Measurements from ENCODE around the gene PDGFD. TPM values are rescaled to one million over a fixed set of nuclear protein-coding genes. Genes with fewer than 3 reads are reported as not detected.

The PDGFD gene
- polyA plus RNA-seq (ENCODE audit: low read depth in 6 of 6), result under 1 TPM in 3 of 6 donors, not detected in 3; 0.08 to 0.63 (median 0.17) TPM

DNA sequence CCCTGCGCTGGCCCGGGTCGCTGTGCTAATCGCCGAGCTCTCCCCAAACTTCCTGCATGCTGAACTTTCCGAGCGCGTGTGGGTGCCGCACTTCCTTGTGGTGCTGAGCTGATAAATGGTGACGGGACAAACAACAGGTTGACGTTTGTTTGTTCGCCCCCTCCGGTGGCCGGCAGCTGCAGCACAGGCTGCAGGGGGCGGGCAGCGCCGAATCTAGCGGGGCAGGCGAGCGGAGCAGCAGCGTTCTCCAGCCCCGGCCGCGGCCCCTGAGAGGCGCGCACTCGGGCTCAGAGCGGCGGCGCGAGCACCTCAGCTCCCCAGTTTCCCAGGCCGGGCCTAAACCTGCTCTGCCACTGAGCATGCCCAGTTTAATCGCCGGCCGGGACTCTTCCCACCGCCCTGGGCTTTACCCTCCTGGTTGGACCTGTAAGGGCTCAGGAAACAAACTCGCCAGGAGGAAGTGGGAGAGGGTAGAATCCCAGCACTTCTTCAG, at the start of gene PDGFD:
Gene PDGFD, minus strand, starts transcription at position 120 of the 493 bp plus-strand sequence.
- Mint-ChIP-seq H3K9me3 (no peaks in the 10 kb centered on the region), H3K4me3 (peak within 1 kb of the TSS; percentile 30 to 83 (median 71)), H3K4me1 (peaks cover 7 to 10% (median 8%) of the 10 kb centered on the region in 3 donors), H3K27me3 (peaks cover 13 to 28% (median 17%) of the 10 kb centered on the region in 3 donors), H3K27ac (no peak within 1 kb of the TSS), H3K36me3 (no peaks in the 10 kb centered on the region)
- peak; percentile 64 to 75 for ATAC-seq (ENCODE audit: low read depth in 2 of 2)
- DNase-seq, result no peak

DNA sequence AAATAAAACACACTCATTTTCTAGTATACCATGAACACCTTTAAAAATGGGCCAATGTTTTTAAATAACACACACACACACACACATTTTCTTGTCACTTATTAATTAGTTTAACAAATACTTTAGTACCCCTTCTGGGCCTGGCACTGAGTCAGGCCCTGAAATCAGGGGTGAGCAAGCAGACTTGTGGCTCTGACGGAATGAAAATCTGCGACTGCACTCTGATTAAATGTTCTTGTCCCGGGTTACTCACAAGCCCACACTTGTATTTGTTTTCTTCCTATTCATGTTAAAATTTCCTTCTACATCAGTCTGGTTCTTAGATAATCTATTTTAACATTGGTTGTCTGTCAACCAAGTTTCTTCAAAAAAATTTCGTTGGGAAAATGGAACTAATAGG, 43.0 kb upstream of the PDGFD start:
- Mint-ChIP-seq H3K9me3 (peaks cover 0 to 16% (median 8%) of the 10 kb centered on the region in 7 donors), H3K4me3 (no peak overlapping the region)

DNA sequence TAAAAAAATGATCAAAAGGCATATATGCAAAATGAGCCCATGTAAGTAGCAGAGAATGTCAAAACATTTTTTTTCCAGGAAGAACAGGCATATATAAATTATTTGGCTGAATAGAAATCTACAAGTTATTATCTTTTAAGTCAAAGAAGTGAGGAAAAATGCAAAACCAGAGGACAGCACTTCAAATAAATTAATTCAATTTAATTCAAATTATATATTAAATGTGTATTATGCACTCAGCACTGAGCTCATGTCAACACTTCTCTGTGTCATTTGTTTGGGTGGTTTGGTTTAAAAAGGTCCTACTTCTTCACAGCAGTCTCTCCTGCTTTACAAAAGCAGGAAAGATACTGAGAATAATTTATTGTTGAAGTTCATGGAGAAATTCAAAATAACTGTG, 41.9 kb upstream of the PDGFD start:
- no peaks in the 10 kb centered on the region for H3K36me3 Mint-ChIP-seq
- DNase-seq, result no peak
- H3K4me1 Mint-ChIP-seq, result no peaks in the 10 kb centered on the region
- no peak overlapping the region for H3K27ac Mint-ChIP-seq
- ATAC-seq (ENCODE audit: low read depth in 2 of 2), result no peak
- no peak overlapping the region for H3K4me3 Mint-ChIP-seq
- peaks cover 0 to 7% (median 2%) of the 10 kb centered on the region in 7 donors for H3K9me3 Mint-ChIP-seq
- no peaks in the 10 kb centered on the region for H3K27me3 Mint-ChIP-seq

More for the DNA sequence above, 43.0 kb upstream of the PDGFD start:
- H3K36me3 Mint-ChIP-seq, result no peaks in the 10 kb centered on the region
- ATAC-seq (ENCODE audit: low read depth in 2 of 2) (no peak), DNase-seq (no peak)
- no peak overlapping the region for H3K27ac Mint-ChIP-seq
- H3K4me1 Mint-ChIP-seq, result no peaks in the 10 kb centered on the region
- H3K27me3 Mint-ChIP-seq, result no peaks in the 10 kb centered on the region

DNA sequence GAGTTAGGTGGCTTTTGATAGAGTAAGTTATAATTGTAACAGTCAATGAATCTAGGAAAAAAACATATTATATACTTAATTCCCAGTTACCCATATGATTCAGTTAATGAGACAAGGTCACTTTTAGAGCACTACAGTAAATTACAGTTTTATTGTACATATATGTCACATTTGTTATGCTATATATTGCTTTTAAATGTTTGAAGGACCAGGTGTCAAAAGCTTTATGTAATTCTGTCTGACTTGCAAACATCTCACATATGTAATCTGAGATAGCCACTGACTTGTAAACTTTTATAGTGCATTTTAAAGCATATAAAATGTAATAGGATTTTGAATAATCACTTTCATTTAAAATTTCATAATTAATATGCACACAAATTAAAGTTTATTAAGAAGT, 36.7 kb upstream of the PDGFD start:
- Mint-ChIP-seq H3K27me3 (peaks cover 0 to 3% (median 0%) of the 10 kb centered on the region in 3 donors), H3K4me1 (no peaks in the 10 kb centered on the region), H3K9me3 (no peaks in the 10 kb centered on the region), H3K36me3 (no peaks in the 10 kb centered on the region), H3K27ac (no peak overlapping the region), H3K4me3 (no peak overlapping the region)
- DNase-seq (no peak), ATAC-seq (ENCODE audit: low read depth in 2 of 2) (no peak)

DNA sequence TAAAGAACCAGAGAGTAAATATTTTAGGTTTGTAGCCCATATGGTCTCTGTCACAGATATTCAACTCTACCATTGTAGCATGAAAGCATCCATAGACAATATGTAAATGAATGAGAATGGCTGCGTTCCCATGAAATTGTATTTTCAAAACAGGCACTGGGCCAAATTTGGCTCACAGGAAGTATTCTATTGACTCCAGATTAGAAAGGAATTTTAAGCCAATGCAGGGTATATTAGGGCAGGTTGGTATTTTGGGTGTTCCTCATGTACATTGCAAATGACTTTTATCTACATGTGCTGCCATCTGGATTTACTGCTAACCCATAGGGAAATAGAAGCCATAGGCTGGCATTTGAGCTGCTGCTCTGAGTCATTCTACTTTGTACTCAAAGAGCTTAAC, 35.1 kb upstream of the PDGFD start:
- ATAC-seq (ENCODE audit: low read depth in 2 of 2), result no peak
- Mint-ChIP-seq H3K4me1 (no peaks in the 10 kb centered on the region), H3K4me3 (no peak overlapping the region), H3K27me3 (peaks cover 0 to 3% (median 0%) of the 10 kb centered on the region in 3 donors), H3K9me3 (no peaks in the 10 kb centered on the region), H3K36me3 (no peaks in the 10 kb centered on the region), H3K27ac (no peak overlapping the region)
- no peak for DNase-seq

DNA sequence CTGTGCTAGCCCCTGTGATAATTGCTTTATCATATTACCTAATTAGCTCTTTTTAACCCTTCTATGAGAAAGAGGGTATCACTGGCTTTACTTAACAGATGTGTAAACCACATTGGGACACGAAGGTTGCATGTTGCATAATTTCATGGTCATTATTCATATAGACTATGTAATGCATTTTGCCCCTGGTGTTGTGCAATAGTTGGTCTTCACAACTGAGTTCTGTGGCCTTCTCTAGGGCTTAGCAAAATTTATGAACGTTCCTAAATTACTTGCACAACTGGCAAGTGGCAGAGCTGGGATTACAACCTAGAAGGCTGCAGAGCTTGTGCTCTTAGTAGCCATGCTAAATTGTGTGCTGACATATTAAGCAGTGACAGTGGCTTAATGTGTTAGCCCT, 34.6 kb upstream of the PDGFD start:
- no peak overlapping the region for H3K4me3 Mint-ChIP-seq
- peaks cover 0 to 1% (median 0%) of the 10 kb centered on the region in 7 donors for H3K9me3 Mint-ChIP-seq
- H3K27me3 Mint-ChIP-seq, result peaks cover 0 to 3% (median 0%) of the 10 kb centered on the region in 3 donors
- no peaks in the 10 kb centered on the region for H3K4me1 Mint-ChIP-seq
- ATAC-seq (ENCODE audit: low read depth in 2 of 2) (no peak), DNase-seq (no peak)
- no peaks in the 10 kb centered on the region for H3K36me3 Mint-ChIP-seq
- no peak overlapping the region for H3K27ac Mint-ChIP-seq

DNA sequence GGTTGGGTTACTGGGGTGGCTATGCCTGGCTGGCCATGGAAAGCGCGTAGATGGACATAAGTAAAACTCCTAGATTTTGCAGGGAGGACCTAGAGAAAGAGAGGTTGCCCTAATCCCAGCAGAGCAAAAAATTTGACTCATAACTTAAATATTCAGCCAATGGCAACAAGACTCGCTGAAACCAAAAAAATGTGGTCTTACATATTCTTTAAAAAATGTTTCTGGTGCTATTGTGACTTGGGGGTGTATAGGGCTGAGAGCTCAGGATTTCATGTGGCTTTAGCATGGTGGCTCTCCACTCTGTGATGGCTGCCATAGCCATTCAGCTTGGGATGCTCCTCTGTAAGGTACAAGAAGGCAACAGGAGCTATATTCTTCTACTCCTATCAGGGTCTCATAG, 27.2 kb upstream of the PDGFD start:
- Mint-ChIP-seq H3K27me3 (peaks cover 0 to 5% (median 0%) of the 10 kb centered on the region in 3 donors), H3K9me3 (peaks cover 0 to 5% (median 0%) of the 10 kb centered on the region in 7 donors), H3K36me3 (no peaks in the 10 kb centered on the region), H3K27ac (peak overlapping the region in 1 of 6 donors; percentile 15), H3K4me3 (no peak overlapping the region), H3K4me1 (no peaks in the 10 kb centered on the region)
- ATAC-seq (ENCODE audit: low read depth in 2 of 2) (no peak), DNase-seq (no peak)

DNA sequence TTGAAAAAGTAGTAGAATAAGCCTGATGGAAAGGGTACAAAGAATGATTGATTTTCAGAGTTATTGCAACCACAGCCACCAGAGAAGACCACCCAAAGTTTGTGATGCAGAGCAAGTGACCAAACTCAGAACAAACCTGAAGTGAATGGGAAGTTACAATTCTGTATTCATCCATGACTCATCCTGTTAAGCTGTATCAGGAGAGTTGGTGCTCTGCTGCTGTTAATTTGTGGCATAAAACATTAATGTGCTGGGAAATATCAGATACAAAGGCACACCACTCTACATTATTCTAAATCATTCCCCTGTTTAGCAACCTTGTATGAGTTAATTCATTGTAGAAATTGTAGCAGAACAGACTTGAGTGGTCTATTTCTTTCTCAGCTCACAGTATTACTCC, 19.6 kb upstream of the PDGFD start:
- Mint-ChIP-seq H3K4me3 (no peak overlapping the region), H3K36me3 (no peaks in the 10 kb centered on the region), H3K27me3 (peaks cover 0 to 9% (median 4%) of the 10 kb centered on the region in 3 donors), H3K27ac (no peak overlapping the region), H3K4me1 (no peaks in the 10 kb centered on the region), H3K9me3 (no peaks in the 10 kb centered on the region)
- ATAC-seq (ENCODE audit: low read depth in 2 of 2), result no peak
- no peak for DNase-seq

DNA sequence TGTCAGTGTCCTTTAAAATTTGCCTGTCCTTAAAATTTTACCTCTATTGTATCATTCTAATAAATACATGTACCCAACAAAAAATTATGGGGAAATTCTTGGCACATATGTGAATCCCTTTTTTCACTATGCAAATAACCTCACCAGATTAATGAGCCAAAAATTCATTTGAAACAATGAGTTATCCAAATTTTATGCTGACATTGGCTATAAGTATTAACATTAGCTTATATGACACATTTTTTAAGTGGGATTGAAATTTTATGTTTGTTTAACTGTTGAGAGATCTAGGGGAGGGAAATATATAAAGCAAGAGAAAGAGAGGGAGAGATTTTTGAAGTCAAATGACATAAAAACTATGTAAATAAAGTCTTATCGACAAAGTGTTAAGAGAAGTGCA, 11.8 kb upstream of the PDGFD start:
- Mint-ChIP-seq H3K27ac (no peak overlapping the region), H3K4me3 (no peak overlapping the region), H3K4me1 (no peaks in the 10 kb centered on the region), H3K27me3 (no peaks in the 10 kb centered on the region), H3K36me3 (no peaks in the 10 kb centered on the region), H3K9me3 (no peaks in the 10 kb centered on the region)
- ATAC-seq (ENCODE audit: low read depth in 2 of 2) (no peak), DNase-seq (no peak)

DNA sequence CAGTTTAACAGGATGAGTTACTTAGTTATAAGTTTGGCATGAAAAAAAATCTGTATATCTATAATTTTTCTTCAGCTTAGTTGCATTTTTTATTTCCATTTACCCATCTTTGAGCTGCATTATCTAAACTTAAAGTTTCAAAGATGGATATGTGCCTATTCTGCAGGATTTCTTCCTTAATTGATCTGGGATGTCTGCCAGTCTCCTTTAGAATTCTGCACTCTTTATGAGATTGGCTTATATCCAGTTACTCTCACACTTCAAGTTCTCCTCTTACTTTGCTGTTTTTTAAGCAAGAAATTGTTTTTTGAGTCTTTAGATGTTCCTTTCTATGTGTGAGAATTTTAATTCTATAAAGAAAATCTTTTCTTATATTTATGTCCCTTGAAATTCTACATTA, 5.1 kb upstream of the PDGFD start:
- Mint-ChIP-seq H3K27ac (no peak overlapping the region), H3K27me3 (peaks cover 8 to 9% (median 8%) of the 10 kb centered on the region in 3 donors), H3K4me1 (peaks cover 0 to 1% (median 0%) of the 10 kb centered on the region in 3 donors), H3K9me3 (no peaks in the 10 kb centered on the region), H3K36me3 (no peaks in the 10 kb centered on the region), H3K4me3 (no peak overlapping the region)
- ATAC-seq (ENCODE audit: low read depth in 2 of 2), result no peak
- DNase-seq, result no peak

DNA sequence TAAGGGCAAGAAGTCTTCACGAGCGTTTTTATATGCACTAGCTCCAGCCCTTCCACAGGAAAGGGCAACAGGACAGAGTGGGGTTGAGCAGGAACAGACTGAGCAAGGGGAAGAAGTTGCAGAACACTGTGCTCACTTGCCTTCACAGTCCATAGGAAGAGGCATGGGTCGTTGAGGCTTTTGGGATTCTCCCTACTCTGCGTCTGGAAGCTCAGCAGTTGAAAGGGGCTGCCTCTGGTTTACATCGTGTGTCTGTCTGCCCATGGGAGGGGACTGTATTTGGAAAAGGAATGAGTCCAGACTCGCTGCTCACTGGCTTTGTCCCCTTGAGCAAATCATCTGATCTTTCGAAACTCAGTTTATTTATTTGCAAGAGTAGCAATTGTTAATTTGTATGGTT, 1.1 kb upstream of the PDGFD start:
- no peak for ATAC-seq (ENCODE audit: low read depth in 2 of 2)
- H3K4me1 Mint-ChIP-seq, result peaks cover 7 to 10% (median 8%) of the 10 kb centered on the region in 3 donors
- peaks cover 13 to 28% (median 17%) of the 10 kb centered on the region in 3 donors for H3K27me3 Mint-ChIP-seq
- H3K36me3 Mint-ChIP-seq, result no peaks in the 10 kb centered on the region
- H3K4me3 Mint-ChIP-seq, result peak overlapping the region in 2 of 8 donors; percentile 4 to 22
- no peaks in the 10 kb centered on the region for H3K9me3 Mint-ChIP-seq
- H3K27ac Mint-ChIP-seq, result no peak overlapping the region
- no peak for DNase-seq

DNA sequence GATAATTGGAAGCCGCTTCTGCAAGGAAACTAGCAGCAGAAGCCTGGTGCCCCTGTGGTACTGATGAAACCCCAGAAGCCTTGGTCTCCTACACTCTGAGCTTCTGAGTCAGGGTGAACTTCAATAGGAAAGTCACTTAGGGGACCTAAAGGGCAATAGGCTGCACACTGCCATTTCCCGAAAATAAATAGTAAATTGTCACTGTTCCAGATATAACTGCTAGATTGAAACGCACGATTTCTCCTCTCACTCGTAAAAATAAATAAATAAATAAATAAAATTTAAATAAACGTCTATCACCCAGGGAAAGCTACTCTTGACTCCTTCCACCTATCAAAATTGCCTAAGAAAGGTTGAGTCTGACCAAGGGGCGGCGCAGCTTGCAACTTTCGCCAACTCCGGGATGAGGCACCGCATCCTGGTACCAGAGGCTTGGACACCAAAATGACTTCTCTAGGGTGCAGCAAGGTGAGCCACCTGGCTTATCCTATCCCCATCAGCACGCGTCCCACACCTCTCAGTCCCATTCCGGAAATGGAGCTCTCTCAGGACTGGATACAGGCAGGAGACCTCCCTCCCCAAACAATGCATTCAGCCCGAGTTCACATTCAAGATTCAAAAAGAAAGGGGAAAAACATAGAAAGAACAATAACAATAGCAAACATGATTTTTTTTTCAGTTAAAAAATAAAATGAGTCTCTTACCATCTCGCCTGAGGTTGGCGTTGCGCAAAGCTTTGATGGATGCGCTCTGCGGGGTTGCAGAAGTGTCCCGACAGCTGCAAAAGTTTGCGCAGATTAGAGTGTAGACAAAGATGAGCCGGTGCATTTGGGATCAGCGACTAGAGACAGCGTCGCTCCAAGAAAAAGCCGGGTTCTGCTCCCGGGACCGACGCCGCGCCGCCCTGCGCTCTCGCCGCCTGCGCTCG, 583 bp downstream of the PDGFD start:
- Mint-ChIP-seq H3K27ac (no peak overlapping the region), H3K36me3 (no peaks in the 10 kb centered on the region), H3K27me3 (peaks cover 13 to 28% (median 17%) of the 10 kb centered on the region in 3 donors), H3K4me1 (peaks cover 7 to 10% (median 8%) of the 10 kb centered on the region in 3 donors), H3K9me3 (no peaks in the 10 kb centered on the region), H3K4me3 (peak overlapping the region; percentile 30 to 83 (median 71))
- ATAC-seq (ENCODE audit: low read depth in 2 of 2), result peak; percentile 10 to 13
- DNase-seq, result no peak

DNA sequence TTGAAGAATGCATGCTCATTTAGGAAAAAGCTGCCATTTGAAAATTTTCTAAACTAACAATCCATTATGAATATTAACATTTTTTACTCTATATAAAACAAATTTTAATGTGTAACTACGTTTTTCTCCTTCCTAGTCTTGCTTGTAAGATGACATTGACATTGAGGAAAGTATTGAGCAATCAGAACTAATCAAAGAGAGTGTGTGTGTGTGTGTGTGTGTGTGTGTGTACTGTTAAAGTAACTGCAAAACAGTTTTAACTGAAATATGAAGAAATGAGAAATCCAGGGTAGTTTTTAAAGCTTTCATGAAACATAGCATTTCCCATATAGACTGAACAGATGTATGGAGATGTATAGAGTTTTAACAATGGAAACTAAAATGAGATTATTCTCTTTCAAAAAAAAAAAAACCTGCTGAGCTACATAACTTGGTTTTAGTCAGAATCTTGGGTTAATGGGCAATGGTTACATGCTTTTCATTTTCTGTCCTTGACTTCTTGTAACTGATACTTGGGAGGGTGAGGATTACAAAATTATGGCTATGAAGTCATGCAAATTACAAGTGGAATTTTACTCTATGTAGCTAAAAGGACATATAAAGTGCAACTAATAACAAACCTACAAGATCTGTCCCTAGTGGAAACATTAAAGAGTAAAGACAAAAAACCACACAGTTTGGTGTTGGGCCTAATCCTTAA, 2.0 kb downstream of the PDGFD start:
- peaks cover 7 to 10% (median 8%) of the 10 kb centered on the region in 3 donors for H3K4me1 Mint-ChIP-seq
- no peak overlapping the region for H3K27ac Mint-ChIP-seq
- H3K27me3 Mint-ChIP-seq, result peaks cover 13 to 28% (median 17%) of the 10 kb centered on the region in 3 donors
- H3K9me3 Mint-ChIP-seq, result no peaks in the 10 kb centered on the region
- H3K4me3 Mint-ChIP-seq, result no peak overlapping the region
- no peak for ATAC-seq (ENCODE audit: low read depth in 2 of 2)
- DNase-seq, result no peak
- H3K36me3 Mint-ChIP-seq, result no peaks in the 10 kb centered on the region
